ENCODE data around the gene BRSK2.

DNA sequence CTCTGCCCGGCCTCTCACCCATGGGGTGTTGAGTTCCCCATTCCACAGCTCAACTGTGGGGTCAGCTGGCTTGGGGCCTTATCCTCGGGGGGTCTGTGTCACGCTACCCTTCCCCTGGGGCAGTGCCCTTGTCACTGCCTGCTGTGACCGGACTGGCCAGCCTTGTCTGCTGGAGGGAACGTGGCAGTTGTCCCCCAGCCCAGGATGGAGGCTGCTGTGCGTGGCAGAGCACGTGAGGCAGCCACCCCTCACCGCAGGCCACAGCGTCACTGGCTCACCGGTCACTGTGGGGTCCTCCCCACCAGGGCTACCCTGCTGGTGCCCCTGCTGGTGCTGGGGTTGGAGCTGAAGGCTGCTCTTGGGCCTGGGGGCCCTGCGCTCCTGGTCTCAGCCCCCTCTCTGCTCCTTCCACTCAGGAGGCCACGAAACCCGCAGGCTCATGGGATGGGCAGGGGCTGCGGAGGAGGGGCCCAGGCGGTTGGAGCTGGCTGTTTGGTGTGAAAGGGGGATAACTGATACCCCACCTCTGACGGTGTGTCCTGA lies 13.4 kb downstream of the BRSK2 start:
- TF ChIP-seq, protein P1, sequence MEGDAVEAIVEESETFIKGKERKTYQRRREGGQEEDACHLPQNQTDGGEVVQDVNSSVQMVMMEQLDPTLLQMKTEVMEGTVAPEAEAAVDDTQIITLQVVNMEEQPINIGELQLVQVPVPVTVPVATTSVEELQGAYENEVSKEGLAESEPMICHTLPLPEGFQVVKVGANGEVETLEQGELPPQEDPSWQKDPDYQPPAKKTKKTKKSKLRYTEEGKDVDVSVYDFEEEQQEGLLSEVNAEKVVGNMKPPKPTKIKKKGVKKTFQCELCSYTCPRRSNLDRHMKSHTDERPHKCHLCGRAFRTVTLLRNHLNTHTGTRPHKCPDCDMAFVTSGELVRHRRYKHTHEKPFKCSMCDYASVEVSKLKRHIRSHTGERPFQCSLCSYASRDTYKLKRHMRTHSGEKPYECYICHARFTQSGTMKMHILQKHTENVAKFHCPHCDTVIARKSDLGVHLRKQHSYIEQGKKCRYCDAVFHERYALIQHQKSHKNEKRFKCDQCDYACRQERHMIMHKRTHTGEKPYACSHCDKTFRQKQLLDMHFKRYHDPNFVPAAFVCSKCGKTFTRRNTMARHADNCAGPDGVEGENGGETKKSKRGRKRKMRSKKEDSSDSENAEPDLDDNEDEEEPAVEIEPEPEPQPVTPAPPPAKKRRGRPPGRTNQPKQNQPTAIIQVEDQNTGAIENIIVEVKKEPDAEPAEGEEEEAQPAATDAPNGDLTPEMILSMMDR (conservative IDR thresholded peaks at IDR 0.05 in 1 of 2, IDR thresholded peaks at IDR 0.05 in 1 of 2; ENCODE audit: extremely low read depth in 1 of 2, insufficient read depth in 1 of 2, low read depth in 1 of 2, low read length in 2 of 2) = no peak
- no peak for TF ChIP-seq EZH2 (IDR thresholded peaks at IDR 0.05; ENCODE audit: borderline replicate concordance, low read length)
